ENCODE measurements around the gene TMEM131L. TPM values are rescaled to one million over a fixed set of nuclear protein-coding genes. Genes with fewer than 3 reads are reported as not detected.

The TMEM131L gene
- polyA plus RNA-seq, 3 donors = 11.2 to 58.3 (median 26.0) TPM

GRCh38 chr4:153651587-153651986 is 185.4 kb downstream of the TMEM131L start:
- TF ChIP-seq CTCF (IDR thresholded peaks at IDR 0.05) = no peak
- Histone ChIP-seq H3K4me1 (ENCODE audit: control insufficient read depth in 1 of 2, insufficient read depth in 2 of 2, low read length in 2 of 2) (peaks cover 92 to 97% of the 10 kb centered on the region in 2 donors), H4K20me1 (ENCODE audit: insufficient read depth, low read length) (no peaks in the 10 kb centered on the region), H3K9me3 (replicated peaks in 1 of 2; ENCODE audit: control insufficient read depth in 1 of 2, insufficient read depth in 1 of 2, low read length in 2 of 2) (no peaks in the 10 kb centered on the region), H3K4me3 (replicated peaks in 1 of 3; ENCODE audit: low read depth in 2 of 3, low read length in 3 of 3) (peak overlapping the region; percentile 14 to 74 (median 19)), H3K4me2 (replicated peaks; ENCODE audit: extremely low read depth, low read length, poor library complexity, severe bottlenecking) (peak overlapping the region; percentile 80), H3K79me2 (ENCODE audit: insufficient read depth, low read length) (peaks cover 75% of the 10 kb centered on the region), H3K36me3 (replicated peaks in 1 of 2; ENCODE audit: control insufficient read depth in 1 of 2, insufficient read depth in 2 of 2, low read length in 2 of 2) (no peaks in the 10 kb centered on the region), H3K27me3 (ENCODE audit: control insufficient read depth in 2 of 2, insufficient read depth in 2 of 2, low read length in 2 of 2) (no peaks in the 10 kb centered on the region), H3K9ac (ENCODE audit: insufficient read depth, low read length, poor library complexity, severe bottlenecking) (peak overlapping the region; percentile 92), H2AFZ (ENCODE audit: insufficient read depth, low read depth, low read length, poor library complexity, severe bottlenecking) (no peak overlapping the region), H3K27ac (ENCODE audit: low read depth in 1 of 2, low read length in 2 of 2) (peak overlapping the region; percentile 99 to 100)
- H3K36me3 Mint-ChIP-seq = peaks cover 3 to 5% of the 10 kb centered on the region in 2 donors
- peak overlapping the region; percentile 99 to 100 (median 100) for H3K27ac Mint-ChIP-seq
- peak overlapping the region; percentile 53 to 74 for H3K4me3 Mint-ChIP-seq
- intact Hi-C loops (cut with micrococcal nuclease) = no loop called here
- H3K27me3 Mint-ChIP-seq (ENCODE audit: low read depth in 3 of 3) = peaks cover 0 to 4% (median 0%) of the 10 kb centered on the region in 3 donors
- H3K4me1 Mint-ChIP-seq = peaks cover 83% of the 10 kb centered on the region
- 0% methylated on average over 1 of the region's 5 CpGs for WGBS (ENCODE audit: insufficient coverage)
- peaks cover 0 to 4% (median 0%) of the 10 kb centered on the region in 7 donors for H3K9me3 Mint-ChIP-seq
- DNase-seq = peak; percentile 95 to 98 (median 98)

- peak; percentile 93 to 99 (median 94) for DNase-seq
- peaks cover 3 to 5% of the 10 kb centered on the region in 2 donors for H3K36me3 Mint-ChIP-seq
- Histone ChIP-seq H3K27ac (ENCODE audit: low read depth in 1 of 2, low read length in 2 of 2) (peak overlapping the region; percentile 99 to 100), H3K79me2 (ENCODE audit: insufficient read depth, low read length) (peaks cover 74% of the 10 kb centered on the region), H3K4me3 (replicated peaks in 1 of 3; ENCODE audit: low read depth in 2 of 3, low read length in 3 of 3) (peak overlapping the region; percentile 14 to 74 (median 19)), H3K9me3 (replicated peaks in 1 of 2; ENCODE audit: control insufficient read depth in 1 of 2, insufficient read depth in 1 of 2, low read length in 2 of 2) (no peaks in the 10 kb centered on the region), H3K4me2 (replicated peaks; ENCODE audit: extremely low read depth, low read length, poor library complexity, severe bottlenecking) (peak overlapping the region; percentile 80), H2AFZ (ENCODE audit: insufficient read depth, low read depth, low read length, poor library complexity, severe bottlenecking) (no peak overlapping the region), H3K9ac (ENCODE audit: insufficient read depth, low read length, poor library complexity, severe bottlenecking) (peak overlapping the region; percentile 92), H4K20me1 (ENCODE audit: insufficient read depth, low read length) (no peaks in the 10 kb centered on the region), H3K4me1 (ENCODE audit: control insufficient read depth in 1 of 2, insufficient read depth in 2 of 2, low read length in 2 of 2) (peaks cover 92 to 97% of the 10 kb centered on the region in 2 donors), H3K27me3 (ENCODE audit: control insufficient read depth in 2 of 2, insufficient read depth in 2 of 2, low read length in 2 of 2) (no peaks in the 10 kb centered on the region), H3K36me3 (replicated peaks in 1 of 2; ENCODE audit: control insufficient read depth in 1 of 2, insufficient read depth in 2 of 2, low read length in 2 of 2) (no peaks in the 10 kb centered on the region)
- H3K4me1 Mint-ChIP-seq = peaks cover 83% of the 10 kb centered on the region
- intact Hi-C loops (cut with micrococcal nuclease) = no loop called here
- H3K27ac Mint-ChIP-seq = peak overlapping the region; percentile 99 to 100 (median 100)
- WGBS (ENCODE audit: insufficient coverage) = 0% methylated on average over 4 of the region's 11 CpGs
- TF ChIP-seq CTCF (IDR thresholded peaks at IDR 0.05) = no peak
- peaks cover 0 to 2% (median 0%) of the 10 kb centered on the region in 7 donors for H3K9me3 Mint-ChIP-seq
- H3K4me3 Mint-ChIP-seq = peak overlapping the region; percentile 56 to 70
- peaks cover 0 to 4% (median 0%) of the 10 kb centered on the region in 3 donors for H3K27me3 Mint-ChIP-seq (ENCODE audit: low read depth in 3 of 3)
Measured at GRCh38 chr4:153652051-153652784, 186.1 kb downstream of the TMEM131L start.

Measured in CD14-positive monocyte (primary cell).